ENCODE results near the gene C2CD2.

The C2CD2 gene

GRCh38 chr21:41863439-41863740, 90.4 kb downstream of the C2CD2 start:
- H3K4me3 ChIP-seq (ENCODE audit: low read length) = no peak overlapping the region
- TF ChIP-seq ZNF274 (IDR thresholded peaks at IDR 0.05; ENCODE audit: low read depth, low read length) = no peak

GRCh38 chr21:41861987-41862386, 91.8 kb downstream of the C2CD2 start:
- no peak for TF ChIP-seq ZNF274 (IDR thresholded peaks at IDR 0.05; ENCODE audit: low read depth, low read length)
- no peak overlapping the region for H3K4me3 ChIP-seq (ENCODE audit: low read length)

GRCh38 chr21:41861255-41861654, 92.6 kb downstream of the C2CD2 start:
- TF ChIP-seq ZNF274 (IDR thresholded peaks at IDR 0.05; ENCODE audit: low read depth, low read length) = no peak
- no peak overlapping the region for H3K4me3 ChIP-seq (ENCODE audit: low read length)

GRCh38 chr21:41859297-41859980, 94.4 kb downstream of the C2CD2 start:
- no peak for TF ChIP-seq ZNF274 (IDR thresholded peaks at IDR 0.05; ENCODE audit: low read depth, low read length)
- H3K4me3 ChIP-seq (ENCODE audit: low read length) = no peak overlapping the region

- H3K4me3 ChIP-seq (ENCODE audit: low read length) = no peak overlapping the region
- no peak for TF ChIP-seq ZNF274 (IDR thresholded peaks at IDR 0.05; ENCODE audit: low read depth, low read length)
Measured at GRCh38 chr21:41858466-41859296, 95.1 kb downstream of the C2CD2 start.

GRCh38 chr21:41857771-41858300, 96.0 kb downstream of the C2CD2 start:
- no peak overlapping the region for H3K4me3 ChIP-seq (ENCODE audit: low read length)
- TF ChIP-seq ZNF274 (IDR thresholded peaks at IDR 0.05; ENCODE audit: low read depth, low read length) = no peak

GRCh38 chr21:41856572-41856971, 97.2 kb downstream of the C2CD2 start:
- H3K4me3 ChIP-seq (ENCODE audit: low read length) = no peak overlapping the region
- TF ChIP-seq ZNF274 (IDR thresholded peaks at IDR 0.05; ENCODE audit: low read depth, low read length) = no peak

- no peak for TF ChIP-seq ZNF274 (IDR thresholded peaks at IDR 0.05; ENCODE audit: low read depth, low read length)
- H3K4me3 ChIP-seq (ENCODE audit: low read length) = no peak overlapping the region
Measured at GRCh38 chr21:41854426-41854995, 99.3 kb downstream of the C2CD2 start.

GRCh38 chr21:41852929-41853320, 100.9 kb downstream of the C2CD2 start:
- no peak overlapping the region for H3K4me3 ChIP-seq (ENCODE audit: low read length)
- no peak for TF ChIP-seq ZNF274 (IDR thresholded peaks at IDR 0.05; ENCODE audit: low read depth, low read length)

GRCh38 chr21:41852151-41852928, 101.5 kb downstream of the C2CD2 start:
- no peak for TF ChIP-seq ZNF274 (IDR thresholded peaks at IDR 0.05; ENCODE audit: low read depth, low read length)
- H3K4me3 ChIP-seq (ENCODE audit: low read length) = no peak overlapping the region

GRCh38 chr21:41851090-41851790, 102.6 kb downstream of the C2CD2 start:
- H3K4me3 ChIP-seq (ENCODE audit: low read length) = no peak overlapping the region
- no peak for TF ChIP-seq ZNF274 (IDR thresholded peaks at IDR 0.05; ENCODE audit: low read depth, low read length)

- H3K4me3 ChIP-seq (ENCODE audit: low read length) = no peak overlapping the region
- no peak for TF ChIP-seq ZNF274 (IDR thresholded peaks at IDR 0.05; ENCODE audit: low read depth, low read length)
Measured at GRCh38 chr21:41850085-41850484, 103.7 kb downstream of the C2CD2 start.

GRCh38 chr21:41848958-41849580, 104.7 kb downstream of the C2CD2 start:
- H3K4me3 ChIP-seq (ENCODE audit: low read length) = no peak overlapping the region
- TF ChIP-seq ZNF274 (IDR thresholded peaks at IDR 0.05; ENCODE audit: low read depth, low read length) = no peak
